SH-SY5Y (cell line): ENCODE measurements around the gene SDK1.

Experiments
- GATA2 ChIP-seq: IDR thresholded peaks from 2 replicates; pipeline ENCODE4 v1.6.1; 2011; ENCODE audit warnings: mild to moderate bottlenecking, low read depth, low read length
- GATA3 ChIP-seq: IDR thresholded peaks from 2 replicates; pipeline ENCODE4 v1.6.1; 2011; ENCODE audit warnings: low read depth, mild to moderate bottlenecking, low read length, moderate library complexity

DNA sequence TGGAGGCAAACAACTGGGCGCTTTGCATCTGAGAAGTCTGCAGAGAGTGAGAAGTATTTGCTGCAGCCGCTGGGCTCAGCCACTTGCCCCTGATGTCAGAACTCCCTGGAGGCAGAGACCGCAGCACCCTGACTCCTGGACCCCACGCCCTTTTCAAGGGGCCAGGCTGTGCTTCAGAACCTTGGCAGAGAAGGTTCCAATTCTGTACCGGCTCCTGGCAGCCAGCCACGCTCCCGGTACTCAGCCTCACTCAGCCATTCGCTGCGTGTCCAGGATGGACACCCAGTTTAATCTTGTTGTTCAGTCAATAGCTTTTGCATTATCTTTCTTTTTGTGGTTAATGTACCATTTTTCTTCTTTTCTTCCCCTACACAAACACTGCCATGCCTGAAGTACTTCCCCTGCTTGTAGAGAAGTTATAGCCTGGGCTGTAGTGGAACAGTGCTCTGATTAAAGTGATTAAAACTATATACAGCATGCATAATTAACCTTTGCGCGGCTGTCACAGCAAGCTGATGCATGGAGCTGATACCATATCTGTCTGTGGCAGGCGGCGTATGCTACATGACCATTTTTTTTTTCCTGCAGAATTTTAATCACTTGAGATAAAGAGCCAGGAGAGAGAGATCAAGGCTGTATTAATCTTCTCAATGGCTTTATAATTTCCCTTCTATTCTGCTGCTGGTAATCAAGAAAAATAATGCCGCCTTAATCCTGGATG is 578.5 kb downstream of the SDK1 start:
- TF ChIP-seq GATA2, result peak; percentile 99
- peak; percentile 98 for TF ChIP-seq GATA3
